ENCODE results near the gene TPRG1. TPM values are rescaled to one million over a fixed set of nuclear protein-coding genes. Genes with fewer than 3 reads are reported as not detected.

The TPRG1 gene
- total RNA-seq, 1 experiment from 2014 or later, result 0.55 TPM

GRCh38 chr3:189133768-189134167, 38.0 kb upstream of the TPRG1 start (continued):
- TF ChIP-seq AR (CRISPR knock-in tag; IDR thresholded peaks at IDR 0.05) (no peak), ATF1 (CRISPR knock-in tag; IDR thresholded peaks at IDR 0.05) (no peak)

- Mint-ChIP-seq H3K27ac (no peak overlapping the region), H3K4me1 (no peaks in the 10 kb centered on the region), H3K4me3 (no peak overlapping the region), H3K27me3 (ENCODE audit: low read depth) (no peaks in the 10 kb centered on the region), H3K36me3 (no peaks in the 10 kb centered on the region), H3K9me3 (no peaks in the 10 kb centered on the region)
- ChIA-PET POLR2A (interaction anchor here (0.7 to 1.0 kb wide), 2 partner anchors 12 to 788 kb away, joined by 4 to 8 read pairs; no protein-coding TSS in a partner anchor), CTCF (interaction anchor here (1.5 kb wide), 1 partner anchor 96 kb away, joined by 5 read pairs; no protein-coding TSS in a partner anchor)
- ATAC-seq (peak; percentile 38; the same call in 1 of the 2 replicates), DNase-seq (ENCODE audit: low spot score) (no peak)
- peak; percentile 32; the same call in 1 of the 2 replicates for TF ChIP-seq ZNF423 (CRISPR knock-in tag; IDR thresholded peaks at IDR 0.05)
- TF ChIP-seq ELF4 (CRISPR knock-in tag; IDR thresholded peaks at IDR 0.05; ENCODE audit: low read depth), result no peak
These were observed 34.4 kb upstream of the TPRG1 start for GRCh38 chr3:189137416-189137815.

- no peak for ATAC-seq
- CTCF ChIA-PET, result interaction anchor here (1.2 kb wide), 1 partner anchor 98 kb away, joined by 3 read pairs; no protein-coding TSS in a partner anchor
- TF ChIP-seq TEAD1 (CRISPR knock-in tag; IDR thresholded peaks at IDR 0.05) (no peak), CDX4 (CRISPR knock-in tag; IDR thresholded peaks at IDR 0.05; ENCODE audit: borderline replicate concordance) (no peak), TP53 (CRISPR knock-in tag; IDR thresholded peaks at IDR 0.05) (no peak), NFE2L1 (CRISPR knock-in tag; IDR thresholded peaks at IDR 0.05) (no peak), NR1H2 (CRISPR knock-in tag; IDR thresholded peaks at IDR 0.05) (no peak), SMAD3 (CRISPR knock-in tag; IDR thresholded peaks at IDR 0.05; ENCODE audit: borderline replicate concordance) (no peak), GTF2I (CRISPR knock-in tag; conservative IDR thresholded peaks at IDR 0.05) (no peak), ZNF317 (CRISPR knock-in tag; IDR thresholded peaks at IDR 0.05; ENCODE audit: borderline replicate concordance, low read depth) (no peak), ZNF121 (CRISPR knock-in tag; IDR thresholded peaks at IDR 0.05) (no peak), JAZF1 (CRISPR knock-in tag; IDR thresholded peaks at IDR 0.05) (no peak), ZNF281 (CRISPR knock-in tag; IDR thresholded peaks at IDR 0.05) (no peak), ZNF425 (CRISPR knock-in tag; conservative IDR thresholded peaks at IDR 0.05) (no peak), OVOL2 (CRISPR knock-in tag; IDR thresholded peaks at IDR 0.05; ENCODE audit: borderline replicate concordance) (no peak)
- TF ChIP-seq, protein P1, sequence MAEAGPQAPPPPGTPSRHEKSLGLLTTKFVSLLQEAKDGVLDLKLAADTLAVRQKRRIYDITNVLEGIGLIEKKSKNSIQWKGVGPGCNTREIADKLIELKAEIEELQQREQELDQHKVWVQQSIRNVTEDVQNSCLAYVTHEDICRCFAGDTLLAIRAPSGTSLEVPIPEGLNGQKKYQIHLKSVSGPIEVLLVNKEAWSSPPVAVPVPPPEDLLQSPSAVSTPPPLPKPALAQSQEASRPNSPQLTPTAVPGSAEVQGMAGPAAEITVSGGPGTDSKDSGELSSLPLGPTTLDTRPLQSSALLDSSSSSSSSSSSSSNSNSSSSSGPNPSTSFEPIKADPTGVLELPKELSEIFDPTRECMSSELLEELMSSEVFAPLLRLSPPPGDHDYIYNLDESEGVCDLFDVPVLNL (CRISPR knock-in tag; IDR thresholded peaks at IDR 0.05; ENCODE audit: borderline replicate concordance, low read depth), result no peak
- TF ChIP-seq, protein P2, sequence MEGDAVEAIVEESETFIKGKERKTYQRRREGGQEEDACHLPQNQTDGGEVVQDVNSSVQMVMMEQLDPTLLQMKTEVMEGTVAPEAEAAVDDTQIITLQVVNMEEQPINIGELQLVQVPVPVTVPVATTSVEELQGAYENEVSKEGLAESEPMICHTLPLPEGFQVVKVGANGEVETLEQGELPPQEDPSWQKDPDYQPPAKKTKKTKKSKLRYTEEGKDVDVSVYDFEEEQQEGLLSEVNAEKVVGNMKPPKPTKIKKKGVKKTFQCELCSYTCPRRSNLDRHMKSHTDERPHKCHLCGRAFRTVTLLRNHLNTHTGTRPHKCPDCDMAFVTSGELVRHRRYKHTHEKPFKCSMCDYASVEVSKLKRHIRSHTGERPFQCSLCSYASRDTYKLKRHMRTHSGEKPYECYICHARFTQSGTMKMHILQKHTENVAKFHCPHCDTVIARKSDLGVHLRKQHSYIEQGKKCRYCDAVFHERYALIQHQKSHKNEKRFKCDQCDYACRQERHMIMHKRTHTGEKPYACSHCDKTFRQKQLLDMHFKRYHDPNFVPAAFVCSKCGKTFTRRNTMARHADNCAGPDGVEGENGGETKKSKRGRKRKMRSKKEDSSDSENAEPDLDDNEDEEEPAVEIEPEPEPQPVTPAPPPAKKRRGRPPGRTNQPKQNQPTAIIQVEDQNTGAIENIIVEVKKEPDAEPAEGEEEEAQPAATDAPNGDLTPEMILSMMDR (IDR thresholded peaks at IDR 0.05), result no peak
- TF ChIP-seq, protein P3, sequence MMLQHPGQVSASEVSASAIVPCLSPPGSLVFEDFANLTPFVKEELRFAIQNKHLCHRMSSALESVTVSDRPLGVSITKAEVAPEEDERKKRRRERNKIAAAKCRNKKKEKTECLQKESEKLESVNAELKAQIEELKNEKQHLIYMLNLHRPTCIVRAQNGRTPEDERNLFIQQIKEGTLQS (CRISPR knock-in tag; conservative IDR thresholded peaks at IDR 0.05), result no peak
These were observed 32.7 kb upstream of the TPRG1 start for GRCh38 chr3:189138901-189139610.

More at GRCh38 chr3:189138901-189139610, 32.7 kb upstream of the TPRG1 start:
- Mint-ChIP-seq H3K27me3 (ENCODE audit: low read depth) (no peaks in the 10 kb centered on the region), H3K4me3 (no peak overlapping the region), H3K27ac (no peak overlapping the region), H3K4me1 (no peaks in the 10 kb centered on the region), H3K9me3 (no peaks in the 10 kb centered on the region), H3K36me3 (no peaks in the 10 kb centered on the region)
- DNase-seq (ENCODE audit: low spot score), result no peak
- POLR2A ChIA-PET, result no interaction called here
